Measurements from ENCODE around the gene BBS9.

GRCh38 chr7:33379891-33380525 is 250.6 kb downstream of the BBS9 start:
- TF ChIP-seq CTCF (IDR thresholded peaks at IDR 0.05; ENCODE audit: low read depth, low read length, missing input control), result no peak
- TF ChIP-seq MAX (IDR thresholded peaks at IDR 0.05), result no peak
- TF ChIP-seq SP1 (IDR thresholded peaks at IDR 0.05), result no peak
- no peak for TF ChIP-seq EGR1 (IDR thresholded peaks at IDR 0.05; ENCODE audit: low read depth in 2 of 2)
- no peak for TF ChIP-seq JUND (IDR thresholded peaks at IDR 0.05)
- no peak for TF ChIP-seq GABPA (IDR thresholded peaks at IDR 0.05 in 1 of 2, conservative IDR thresholded peaks at IDR 0.05 in 1 of 2)
- no peak for TF ChIP-seq ATF3 (IDR thresholded peaks at IDR 0.05)
- TF ChIP-seq REST (IDR thresholded peaks at IDR 0.05), result no peak
- no peak for TF ChIP-seq RAD21 (IDR thresholded peaks at IDR 0.05)
